Measurements from ENCODE around the gene ABL1. TPM values are rescaled to one million over a fixed set of nuclear protein-coding genes. Genes with fewer than 3 reads are reported as not detected.

Gene ABL1
- total RNA-seq, 2 donors from 2014 or later: 40.8 to 55.4 TPM

GRCh38 chr9:130895481-130896232 is 60.6 kb downstream of the ABL1 start:
- no peak for DNase-seq
- peak; percentile 32 to 42 for ATAC-seq
- intact Hi-C loops (cut with DNase I): no loop called here

GRCh38 chr9:130896233-130897014 is 61.4 kb downstream of the ABL1 start, which contains the start of gene QRFP:
Gene QRFP (minus strand): TSS chr9:130896812. CDS start chr9:130893838, 2,974 bp downstream.
- no peak for ATAC-seq
- intact Hi-C loops (cut with DNase I): no loop called here
- DNase-seq: no peak

DNA sequence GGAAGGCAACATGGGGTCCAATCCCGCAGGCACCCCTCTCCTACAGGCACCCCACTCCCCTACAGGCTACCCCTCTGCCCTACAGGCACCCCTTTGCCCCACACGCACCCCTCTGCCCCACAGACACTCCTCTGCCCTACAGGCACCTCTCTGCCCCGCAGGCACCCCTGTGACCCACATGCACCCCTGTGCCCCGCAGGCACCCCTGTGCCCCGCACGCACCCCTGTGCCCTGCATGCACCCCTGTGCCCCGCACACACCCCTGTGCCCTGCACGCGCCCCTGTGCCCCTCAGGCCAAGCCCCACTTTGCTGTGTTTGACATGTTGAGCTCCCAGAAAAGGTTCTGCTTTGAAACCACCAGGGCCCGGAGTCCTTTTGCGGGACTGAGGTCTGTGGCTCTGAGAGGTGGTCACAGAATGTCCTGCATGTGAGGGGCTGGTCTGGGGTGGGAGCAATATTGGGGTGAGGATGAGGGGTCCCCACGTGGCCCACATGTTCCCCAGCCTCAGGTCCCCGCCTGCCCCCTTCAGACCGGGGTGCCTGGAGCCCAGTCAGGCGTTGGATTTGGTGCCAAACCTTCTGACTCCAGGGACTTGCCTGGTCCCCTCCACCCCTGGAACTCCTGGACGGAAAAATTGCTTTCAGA is 62.2 kb downstream of the ABL1 start:
- no peak for ATAC-seq
- intact Hi-C loops (cut with DNase I): no loop called here
- no peak for DNase-seq

DNA sequence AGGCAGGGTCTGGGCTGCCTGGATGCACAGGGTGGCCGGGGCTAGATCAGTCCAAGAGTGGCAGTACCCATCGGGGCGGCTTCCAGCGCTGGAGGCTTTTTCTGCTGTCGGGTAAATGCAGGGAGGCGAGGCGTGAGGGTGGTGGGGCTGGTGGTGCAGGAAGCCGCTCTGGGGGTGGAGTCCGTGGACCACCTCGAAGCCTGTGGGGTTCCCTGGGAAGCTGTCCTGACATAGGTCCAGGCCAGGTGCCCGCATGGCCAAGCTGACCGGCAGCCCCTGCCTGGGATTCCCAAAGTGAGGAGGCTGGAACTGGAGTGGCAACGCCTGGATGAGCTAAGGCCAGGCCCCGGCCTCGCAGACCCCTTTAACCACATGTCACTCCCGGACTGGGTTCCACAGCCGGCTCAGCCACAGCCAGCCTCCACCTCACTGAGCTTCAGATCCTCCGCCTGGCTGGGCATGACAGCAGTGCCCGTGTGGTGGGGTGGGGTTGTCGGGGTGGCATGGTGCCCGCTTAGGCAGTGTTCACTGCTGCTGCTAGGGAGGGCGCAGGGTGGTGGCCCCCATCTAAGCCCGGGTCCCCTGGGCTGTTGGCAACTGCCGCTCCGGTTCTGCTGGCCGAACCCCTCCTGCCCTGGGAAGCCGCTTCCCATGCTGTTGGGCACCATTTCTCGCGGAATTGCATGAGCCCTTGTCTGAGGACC is 62.9 kb downstream of the ABL1 start:
- ATAC-seq: no peak
- DNase-seq: no peak
- intact Hi-C loops (cut with DNase I): no loop called here

- no peak for ATAC-seq
- DNase-seq: no peak
- intact Hi-C loops (cut with DNase I): no loop called here
Observed at GRCh38 chr9:130898552-130898852, 63.4 kb downstream of the ABL1 start.

- DNase-seq (no peak), ATAC-seq (no peak)
- intact Hi-C loops (cut with DNase I): no loop called here
Observed at GRCh38 chr9:130899051-130899748, 64.1 kb downstream of the ABL1 start.

GRCh38 chr9:130900701-130901497 is 65.8 kb downstream of the ABL1 start:
- intact Hi-C loops (cut with DNase I): no loop called here
- DNase-seq (no peak), ATAC-seq (no peak)

DNA sequence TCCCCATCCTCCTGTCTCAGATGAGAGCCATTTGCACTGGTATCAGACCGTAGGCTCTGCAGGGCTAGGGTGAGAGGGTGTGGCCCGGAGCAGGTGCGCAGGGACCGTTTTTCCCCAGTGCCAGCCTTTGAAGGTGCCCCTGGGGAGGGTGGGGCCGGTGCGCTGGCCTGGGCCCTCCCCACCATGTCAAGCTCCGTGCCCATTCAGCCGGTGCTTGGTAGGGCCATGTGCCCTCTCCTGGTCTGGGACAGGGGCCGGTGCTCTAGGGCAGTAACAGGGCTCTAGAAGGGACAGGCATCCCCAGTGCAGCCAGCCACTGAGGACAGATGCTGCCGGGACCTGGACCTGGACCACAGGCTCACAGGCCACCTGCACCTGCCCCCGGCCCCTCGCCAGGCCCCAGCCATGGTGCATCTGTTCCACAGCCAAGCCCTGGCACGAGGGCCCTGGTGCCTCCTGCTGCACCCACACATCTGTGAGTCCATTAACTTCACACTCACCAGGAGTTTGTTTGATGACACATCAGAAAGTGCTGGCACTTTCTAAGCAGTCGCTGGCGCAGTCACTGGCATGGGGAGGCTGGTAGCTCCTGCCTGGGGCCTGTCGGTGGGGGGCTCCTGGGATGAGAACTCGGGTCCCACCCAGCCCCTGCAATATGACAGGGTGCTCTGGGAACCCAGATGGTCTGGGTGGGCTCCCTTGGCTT is 66.6 kb downstream of the ABL1 start:
- ATAC-seq: no peak
- DNase-seq: no peak
- intact Hi-C loops (cut with DNase I): no loop called here

- intact Hi-C loops (cut with DNase I): no loop called here
- no peak for DNase-seq
- ATAC-seq: no peak
Observed at GRCh38 chr9:130902204-130903185, 67.4 kb downstream of the ABL1 start.

DNA sequence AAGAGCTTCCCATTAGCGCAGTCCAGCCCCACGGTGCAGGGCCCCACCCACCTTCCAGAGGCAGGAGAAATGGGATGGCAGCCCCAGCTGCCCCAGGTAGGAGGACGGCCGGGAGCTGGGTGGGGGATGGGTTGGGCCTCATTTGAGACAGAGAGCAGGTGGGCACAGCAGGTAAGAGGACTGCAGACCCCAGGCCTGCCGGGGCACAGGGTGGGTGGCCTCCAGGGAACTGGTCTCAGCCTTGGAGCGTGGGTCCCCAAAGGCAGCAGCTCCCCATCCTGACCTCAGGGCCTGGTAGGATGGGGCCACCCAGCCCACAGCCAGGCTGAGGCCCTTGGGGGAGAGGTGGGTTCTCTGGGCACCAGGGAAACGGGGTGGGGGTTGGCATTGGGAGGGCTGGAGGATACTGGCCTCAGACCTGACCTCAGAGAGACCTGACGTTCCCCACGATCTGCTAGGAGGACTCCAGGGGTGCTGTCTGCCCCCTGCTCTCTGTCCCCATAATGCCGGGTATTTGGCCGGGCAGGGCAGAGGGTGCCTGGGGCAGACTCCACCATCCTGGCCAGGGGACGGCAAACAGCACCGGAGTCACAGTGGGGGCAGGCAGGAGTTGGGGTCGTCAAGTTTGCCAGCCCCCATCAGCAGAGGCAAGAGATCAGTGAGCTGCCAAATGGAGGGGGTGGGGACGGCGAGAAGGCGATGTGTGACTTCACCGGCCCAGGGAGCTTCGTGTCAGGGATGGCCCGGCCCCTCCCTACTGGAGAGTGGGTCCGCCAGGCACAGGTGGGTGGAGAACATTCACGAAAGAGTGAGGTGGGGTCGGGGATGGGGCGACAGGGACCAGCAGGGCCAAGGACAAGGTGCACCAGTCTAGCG is 68.4 kb downstream of the ABL1 start:
- intact Hi-C loops (cut with DNase I): no loop called here

GRCh38 chr9:130904070-130905044 is 69.3 kb downstream of the ABL1 start:
- DNase-seq: no peak
- intact Hi-C loops (cut with DNase I): no loop called here
- no peak for ATAC-seq

More for the DNA sequence above, 68.4 kb downstream of the ABL1 start:
- ATAC-seq (no peak), DNase-seq (no peak)

DNA sequence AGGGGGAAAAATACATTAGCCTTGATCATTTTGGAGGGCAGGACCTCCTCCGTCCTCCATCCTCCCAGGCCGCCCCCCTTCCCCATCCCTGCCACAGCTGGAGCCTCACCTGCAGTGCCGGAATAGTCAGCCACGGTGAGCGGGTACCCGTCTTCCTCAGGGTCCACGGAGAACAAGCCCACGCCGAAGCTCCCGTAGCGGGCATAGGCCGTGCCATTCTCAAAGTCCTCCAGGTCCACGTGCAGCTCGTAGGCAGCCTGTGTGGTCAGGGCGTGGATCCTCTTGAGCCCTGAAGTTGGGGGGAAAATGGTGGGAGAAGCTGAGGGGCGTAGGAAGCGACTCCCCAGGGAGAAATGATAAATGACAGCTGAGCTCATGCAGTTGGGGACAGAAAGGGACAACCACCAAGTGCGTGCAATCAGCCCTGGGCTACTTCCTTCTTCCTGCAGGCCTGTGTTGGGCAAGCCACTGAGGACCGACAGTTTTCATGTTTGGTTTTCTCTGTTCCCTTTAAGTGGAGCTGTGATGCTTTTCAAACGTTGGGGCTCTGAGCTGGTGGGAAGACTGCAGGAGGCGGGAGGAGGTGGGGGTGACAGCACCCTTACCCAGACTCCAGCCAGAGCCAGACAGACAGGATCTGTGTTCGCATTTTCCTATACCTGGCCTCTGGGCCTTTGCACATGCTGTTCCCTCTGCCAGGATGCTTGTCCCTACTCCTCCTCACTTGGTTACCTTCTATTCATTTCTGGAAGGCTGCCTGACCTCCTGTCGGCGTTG is 70.3 kb downstream of the ABL1 start:
- intact Hi-C loops (cut with DNase I): no loop called here
- DNase-seq (no peak), ATAC-seq (no peak)

DNA sequence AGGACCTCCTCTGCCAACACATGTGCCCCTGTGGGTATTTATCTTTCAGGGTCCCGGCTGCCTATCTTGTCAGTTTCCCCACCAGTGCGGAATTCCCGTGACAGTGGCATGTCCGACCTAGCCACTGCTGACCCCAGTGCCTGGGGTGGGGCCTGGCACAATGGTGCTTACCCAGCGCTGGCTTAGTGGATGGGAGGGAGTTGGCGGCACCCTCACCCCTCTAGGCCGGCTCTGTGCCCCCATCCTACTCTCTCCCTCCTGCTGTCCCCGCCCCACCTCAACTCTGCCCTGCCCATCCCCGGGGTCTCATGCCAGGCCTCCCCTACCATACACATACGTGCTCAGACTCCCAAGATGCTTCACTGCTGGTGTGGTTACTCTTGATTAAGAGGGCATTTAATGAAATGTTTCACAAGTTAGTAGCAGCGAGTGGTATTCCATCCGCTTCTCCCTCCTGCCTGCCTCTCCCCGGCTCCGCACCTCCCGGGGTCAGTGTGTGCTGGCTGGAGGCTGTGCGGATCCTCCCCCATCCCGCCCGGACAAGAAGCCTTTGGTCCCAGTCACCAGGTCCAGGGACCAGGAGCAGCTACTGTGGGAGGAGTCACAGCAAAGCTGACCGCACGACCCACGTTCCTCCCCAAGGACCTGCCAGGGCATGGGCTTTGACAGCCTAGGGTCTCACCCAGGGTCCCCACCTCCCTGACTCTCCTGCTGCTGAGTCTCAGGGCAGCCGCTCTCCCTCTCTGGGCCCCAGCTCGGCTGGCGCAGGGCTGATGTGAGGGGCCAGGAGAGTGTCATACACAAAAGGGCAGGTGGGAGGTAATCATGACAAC is 71.1 kb downstream of the ABL1 start:
- ATAC-seq: no peak
- intact Hi-C loops (cut with DNase I): no loop called here
- DNase-seq: no peak

Measured in left cardiac atrium (tissue), 4 donors.